Mononuclear cell (primary cell): ENCODE measurements around the gene PLEKHG2. TPM values are rescaled to one million over a fixed set of nuclear protein-coding genes. Genes with fewer than 3 reads are reported as not detected.
A peak's percentile ranks its signal among the peaks of the same experiment; 100 is the strongest.

Source experiments
- H3K27me3 ChIP-seq: 2 replicates; pipeline ENCODE4 v1.6.0; 2011; ENCODE audit warnings: low read length, control low read depth; ENCODE audit not compliant: insufficient read depth
- H3K4me1 ChIP-seq: 2 replicates; pipeline ENCODE4 v1.5.1; 2011; ENCODE audit warnings: mild to moderate bottlenecking, low read length, control low read depth; ENCODE audit not compliant: insufficient read depth
- H3K4me3 ChIP-seq: 2 replicates; pipeline ENCODE4 v1.5.1; 2011; ENCODE audit warnings: mild to moderate bottlenecking, low read length, moderate library complexity
- H3K9me3 ChIP-seq: 2 replicates; pipeline ENCODE4 v1.5.1; 2011; ENCODE audit warnings: low read depth, mild to moderate bottlenecking, control low read depth, low read length
- total RNA-seq: library from RNA; depleted of rRNA; stranded (reverse); fragments of >200 nt; gene quantifications from one replicate; pipeline ENCODE4 v1.2.3, GENCODE V29; 2012

The PLEKHG2 gene
- total RNA-seq, 1 donor = 21.5 TPM

GRCh38 chr19:39380521-39381502 lies 31.7 kb upstream of the PLEKHG2 start:
- Histone ChIP-seq H3K9me3 (no peaks in the 10 kb centered on the region), H3K27me3 (no peaks in the 10 kb centered on the region), H3K4me1 (no peaks in the 10 kb centered on the region), H3K4me3 (no peak overlapping the region)

- Histone ChIP-seq H3K4me1 (no peaks in the 10 kb centered on the region), H3K9me3 (no peaks in the 10 kb centered on the region), H3K4me3 (no peak overlapping the region), H3K27me3 (no peaks in the 10 kb centered on the region)
Observed at GRCh38 chr19:39381910-39382611, 30.4 kb upstream of the PLEKHG2 start.

- Histone ChIP-seq H3K4me3 (no peak overlapping the region), H3K27me3 (no peaks in the 10 kb centered on the region), H3K9me3 (no peaks in the 10 kb centered on the region), H3K4me1 (no peaks in the 10 kb centered on the region)
Observed at GRCh38 chr19:39382991-39383828, 29.3 kb upstream of the PLEKHG2 start.

- H3K27me3 ChIP-seq = no peaks in the 10 kb centered on the region
- H3K4me3 ChIP-seq = no peak overlapping the region
- H3K4me1 ChIP-seq = peaks cover 9% of the 10 kb centered on the region
- H3K9me3 ChIP-seq = no peaks in the 10 kb centered on the region
Observed at GRCh38 chr19:39384839-39385568, 27.5 kb upstream of the PLEKHG2 start.

DNA sequence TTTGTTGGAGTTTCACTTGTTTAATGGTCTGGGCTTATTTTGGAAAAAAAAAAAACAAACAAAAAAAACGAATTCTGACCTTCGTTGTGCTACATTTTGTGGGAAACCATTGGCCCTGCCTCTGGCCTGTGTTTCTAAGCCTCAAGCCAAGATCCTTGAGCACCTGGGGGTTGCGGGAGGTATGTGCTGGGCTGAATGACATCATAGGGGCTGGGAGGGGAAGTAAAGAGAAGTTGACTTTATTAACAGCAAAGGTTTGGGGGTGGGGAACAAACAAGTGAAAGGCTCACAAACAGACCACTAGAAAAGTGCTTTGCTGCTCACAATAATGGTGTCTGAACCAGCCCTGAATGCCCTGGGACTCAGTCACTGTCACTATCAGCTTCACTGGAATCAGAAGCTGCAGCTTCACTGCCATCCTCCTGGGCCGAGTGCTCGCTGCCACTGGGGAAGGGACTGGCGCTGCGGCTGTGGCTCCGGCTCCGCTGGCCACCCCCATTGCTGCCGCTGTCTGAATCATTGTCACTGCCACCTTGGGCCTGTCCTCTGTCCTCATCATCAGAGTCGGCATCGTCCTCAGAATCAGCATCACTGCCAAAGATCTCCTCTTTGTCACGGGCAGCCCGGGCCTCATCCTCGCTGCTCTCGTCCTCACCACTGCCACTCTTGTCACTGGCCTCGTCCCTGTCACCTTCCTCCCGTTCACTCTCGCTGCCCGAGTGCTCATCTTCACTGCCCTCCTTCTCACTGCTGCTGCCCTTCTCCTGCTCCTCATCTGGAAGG lies 26.6 kb upstream of the PLEKHG2 start:
- Histone ChIP-seq H3K4me1 (peaks cover 15% of the 10 kb centered on the region), H3K27me3 (no peaks in the 10 kb centered on the region), H3K4me3 (no peak overlapping the region)

DNA sequence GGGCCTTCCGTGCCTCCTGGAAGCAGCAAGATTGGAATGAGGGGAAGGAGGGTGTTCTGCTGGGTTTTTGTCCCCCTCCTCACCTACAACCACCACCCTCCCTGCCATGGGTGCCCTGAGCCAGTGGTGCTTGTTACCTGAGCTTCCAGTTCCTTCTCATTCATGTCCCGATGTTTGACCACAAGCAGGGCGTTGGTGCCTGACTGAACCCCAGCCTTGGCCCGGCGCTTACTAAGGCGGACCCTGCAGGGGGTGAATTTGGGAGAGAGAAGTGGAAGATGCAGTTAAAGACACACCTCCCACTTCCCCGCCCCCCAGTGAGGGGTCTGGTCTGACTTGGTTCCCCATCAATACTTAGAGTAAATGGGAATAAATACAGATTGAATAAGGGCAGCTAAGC lies 25.9 kb upstream of the PLEKHG2 start:
- peaks cover 15% of the 10 kb centered on the region for H3K4me1 ChIP-seq
- no peaks in the 10 kb centered on the region for H3K27me3 ChIP-seq
- no peak overlapping the region for H3K4me3 ChIP-seq
- H3K9me3 ChIP-seq = no peaks in the 10 kb centered on the region

More for the DNA sequence above, 26.6 kb upstream of the PLEKHG2 start:
- H3K9me3 ChIP-seq = no peaks in the 10 kb centered on the region

- no peak overlapping the region for H3K4me3 ChIP-seq
- no peaks in the 10 kb centered on the region for H3K27me3 ChIP-seq
- no peaks in the 10 kb centered on the region for H3K9me3 ChIP-seq
- H3K4me1 ChIP-seq = peaks cover 30% of the 10 kb centered on the region
Observed at GRCh38 chr19:39388657-39389056, 23.8 kb upstream of the PLEKHG2 start.

DNA sequence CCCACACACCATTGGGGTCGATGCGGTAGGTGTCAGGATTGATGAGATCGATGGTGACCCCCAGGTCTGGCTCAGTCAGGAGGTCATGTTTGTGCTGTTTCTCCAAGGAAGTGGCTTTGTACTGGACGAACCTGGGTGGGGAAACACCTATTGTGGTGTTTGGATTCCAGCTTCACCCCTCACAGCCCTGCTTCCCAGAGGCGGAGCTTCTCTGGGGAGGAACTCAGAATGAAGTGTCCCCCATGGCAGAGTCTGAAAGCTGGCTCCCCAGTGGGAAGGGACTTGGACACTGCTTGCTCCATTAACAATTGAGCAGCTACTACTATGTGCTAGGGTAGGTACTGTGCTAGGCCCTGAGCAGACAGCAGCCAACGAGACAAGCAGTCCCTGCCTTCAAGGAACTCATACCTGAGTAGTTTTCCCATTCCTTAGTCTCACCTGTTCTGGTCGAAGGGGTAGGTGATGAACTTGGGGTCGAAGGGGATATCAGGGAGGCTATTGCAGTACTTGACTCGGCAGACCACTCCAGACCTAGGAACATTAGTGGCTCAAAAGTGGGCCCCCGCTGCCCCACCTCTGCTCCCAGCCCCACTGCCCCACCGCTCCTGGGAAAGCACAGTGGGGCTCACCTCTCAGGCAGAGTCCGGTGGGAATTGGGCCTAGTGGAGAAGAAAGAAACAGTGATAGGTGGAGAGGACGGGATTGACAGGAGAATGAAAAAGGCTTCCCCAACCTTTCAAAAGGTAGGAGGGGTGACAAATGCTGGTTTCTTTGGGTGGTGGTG lies 22.6 kb upstream of the PLEKHG2 start:
- Histone ChIP-seq H3K27me3 (no peaks in the 10 kb centered on the region), H3K4me1 (peaks cover 34% of the 10 kb centered on the region), H3K9me3 (no peaks in the 10 kb centered on the region), H3K4me3 (peak overlapping the region; percentile 74)

DNA sequence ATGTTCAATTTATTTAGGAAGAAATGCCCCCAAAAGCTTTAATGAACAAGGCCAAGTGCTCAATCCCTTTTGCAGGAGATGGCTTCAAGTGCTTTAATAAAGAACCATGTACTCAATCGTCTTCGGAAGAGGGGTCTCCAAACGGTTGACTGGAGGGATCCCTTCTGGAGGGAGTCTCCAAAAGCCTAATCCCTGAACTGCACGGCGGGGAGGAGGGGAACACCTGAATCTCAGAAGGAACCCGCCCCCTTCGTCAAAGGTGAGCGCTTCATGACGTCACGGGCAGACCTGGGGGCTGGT lies 22.1 kb upstream of the PLEKHG2 start:
- no peaks in the 10 kb centered on the region for H3K27me3 ChIP-seq
- no peaks in the 10 kb centered on the region for H3K9me3 ChIP-seq
- peaks cover 34% of the 10 kb centered on the region for H3K4me1 ChIP-seq
- H3K4me3 ChIP-seq = peak overlapping the region; percentile 74

GRCh38 chr19:39390751-39391437 lies 21.6 kb upstream of the PLEKHG2 start, which contains the start of the genes MED29 and PAF1:
Gene MED29, plus strand, starts transcription at chr19:39391378. Its CDS starts 45 bp downstream, at chr19:39391423.
Gene PAF1, minus strand, starts transcription at chr19:39391106. Its CDS starts 242 bp downstream, at chr19:39390864.
- no peaks in the 10 kb centered on the region for H3K9me3 ChIP-seq
- peaks cover 34% of the 10 kb centered on the region for H3K4me1 ChIP-seq
- H3K4me3 ChIP-seq = peak within 1 kb of the TSS; percentile 74
- no peaks in the 10 kb centered on the region for H3K27me3 ChIP-seq

GRCh38 chr19:39397360-39398296 lies 14.8 kb upstream of the PLEKHG2 start:
- Histone ChIP-seq H3K27me3 (no peaks in the 10 kb centered on the region), H3K4me1 (peaks cover 65% of the 10 kb centered on the region), H3K9me3 (no peaks in the 10 kb centered on the region), H3K4me3 (peak overlapping the region; percentile 24)
